GM19023 (cell line): Measurements from ENCODE around the gene PIK3AP1.
"Not testable (repeated sequence)": the region's sequence is repeated elsewhere in the genome, so short reads cannot be mapped to it uniquely, and the experiment has no call there.

Source experiments
- ATAC-seq: cut with Tn5 transposase; IDR thresholded peaks from one replicate; pipeline ENCODE4 v1.9.1; 2021; ENCODE audit warnings: mild to moderate bottlenecking, moderate library complexity; ENCODE audit not compliant: unreplicated experiment

PIK3AP1 gene

DNA sequence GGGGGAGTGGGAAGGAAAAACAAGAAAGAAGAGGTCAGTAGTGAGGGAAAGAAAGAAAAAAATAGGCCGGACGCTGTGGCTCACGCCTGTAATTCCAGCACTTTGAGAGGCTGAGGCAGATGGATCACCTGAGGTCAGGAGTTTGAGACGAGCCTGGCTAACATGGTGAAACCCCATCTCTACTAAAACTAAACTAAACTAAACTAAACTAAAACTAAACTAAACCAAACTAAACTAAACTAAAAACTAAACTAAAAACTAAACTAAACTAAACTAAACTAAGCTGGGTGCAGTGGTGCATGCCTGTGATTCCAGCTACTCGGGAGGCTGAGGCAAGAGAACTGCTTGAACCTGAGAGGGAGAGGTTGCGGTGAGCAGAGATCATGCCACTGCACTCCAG is 22.0 kb downstream of the PIK3AP1 start:
- not testable (repeated sequence) for ATAC-seq

GRCh38 chr10:96697438-96697837 is 22.9 kb downstream of the PIK3AP1 start:
- ATAC-seq, result no peak

DNA sequence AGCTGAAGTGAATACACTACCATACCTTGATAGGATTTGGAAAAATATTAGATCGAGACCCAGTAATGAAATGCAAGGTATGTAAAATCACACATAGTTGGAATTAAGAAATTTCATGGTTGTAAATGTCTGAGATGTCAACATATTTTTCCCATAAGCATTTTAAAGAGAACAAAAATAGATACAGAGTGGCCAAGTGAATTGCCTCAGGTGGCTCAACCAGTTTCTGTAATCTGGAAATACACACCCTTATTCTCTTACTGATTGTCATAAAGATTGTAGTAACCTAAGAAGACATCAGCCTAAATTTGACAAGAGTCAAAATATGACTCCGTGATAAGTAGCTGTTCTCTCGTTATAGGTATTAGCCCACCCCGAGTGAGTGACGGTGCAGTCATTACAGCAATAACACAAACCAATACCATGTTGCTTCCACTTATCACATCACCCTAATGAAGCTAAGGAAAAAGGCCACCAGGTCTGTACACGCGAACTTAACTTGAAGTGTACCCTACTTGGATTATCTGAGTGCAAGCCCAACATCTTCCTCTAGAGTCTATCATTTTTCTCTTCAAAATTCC is 23.4 kb downstream of the PIK3AP1 start:
- ATAC-seq, result no peak

DNA sequence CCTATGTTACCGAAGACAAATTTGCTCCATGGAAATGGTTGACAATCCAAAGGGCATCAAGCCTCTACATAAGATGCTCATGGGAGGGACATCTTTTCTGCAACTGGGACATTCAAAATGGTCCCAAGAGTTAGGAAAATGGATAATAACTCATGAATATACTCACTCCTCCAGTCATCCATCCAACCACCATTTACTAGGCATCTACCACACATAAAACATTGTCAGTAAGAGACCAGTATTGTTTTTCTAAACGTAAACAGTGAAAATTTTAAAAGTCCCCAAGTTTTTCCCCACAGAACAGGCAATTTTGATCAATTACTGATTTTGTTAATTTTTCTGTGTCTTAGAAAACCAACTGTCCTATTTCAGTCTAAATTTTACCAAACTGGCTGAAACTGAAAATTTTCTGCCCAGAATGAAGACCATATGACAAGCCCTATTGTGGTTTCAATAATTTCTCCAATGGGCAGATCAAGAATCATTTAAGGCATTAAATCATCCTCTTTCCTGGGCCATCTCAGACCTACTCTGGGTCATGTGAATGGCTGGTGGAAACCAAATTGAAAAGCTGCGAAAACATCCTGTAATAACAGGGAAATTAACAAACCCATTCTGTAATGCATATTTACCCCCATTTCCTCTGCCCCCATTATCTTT is 24.2 kb downstream of the PIK3AP1 start:
- ATAC-seq, result no peak

GRCh38 chr10:96695366-96695765 is 24.9 kb downstream of the PIK3AP1 start:
- ATAC-seq, result no peak

- ATAC-seq, result no peak
These were observed 26.9 kb downstream of the PIK3AP1 start for GRCh38 chr10:96693431-96693830.

GRCh38 chr10:96692427-96692826 is 27.9 kb downstream of the PIK3AP1 start:
- no peak for ATAC-seq

GRCh38 chr10:96691761-96692160 is 28.6 kb downstream of the PIK3AP1 start:
- no peak for ATAC-seq

DNA sequence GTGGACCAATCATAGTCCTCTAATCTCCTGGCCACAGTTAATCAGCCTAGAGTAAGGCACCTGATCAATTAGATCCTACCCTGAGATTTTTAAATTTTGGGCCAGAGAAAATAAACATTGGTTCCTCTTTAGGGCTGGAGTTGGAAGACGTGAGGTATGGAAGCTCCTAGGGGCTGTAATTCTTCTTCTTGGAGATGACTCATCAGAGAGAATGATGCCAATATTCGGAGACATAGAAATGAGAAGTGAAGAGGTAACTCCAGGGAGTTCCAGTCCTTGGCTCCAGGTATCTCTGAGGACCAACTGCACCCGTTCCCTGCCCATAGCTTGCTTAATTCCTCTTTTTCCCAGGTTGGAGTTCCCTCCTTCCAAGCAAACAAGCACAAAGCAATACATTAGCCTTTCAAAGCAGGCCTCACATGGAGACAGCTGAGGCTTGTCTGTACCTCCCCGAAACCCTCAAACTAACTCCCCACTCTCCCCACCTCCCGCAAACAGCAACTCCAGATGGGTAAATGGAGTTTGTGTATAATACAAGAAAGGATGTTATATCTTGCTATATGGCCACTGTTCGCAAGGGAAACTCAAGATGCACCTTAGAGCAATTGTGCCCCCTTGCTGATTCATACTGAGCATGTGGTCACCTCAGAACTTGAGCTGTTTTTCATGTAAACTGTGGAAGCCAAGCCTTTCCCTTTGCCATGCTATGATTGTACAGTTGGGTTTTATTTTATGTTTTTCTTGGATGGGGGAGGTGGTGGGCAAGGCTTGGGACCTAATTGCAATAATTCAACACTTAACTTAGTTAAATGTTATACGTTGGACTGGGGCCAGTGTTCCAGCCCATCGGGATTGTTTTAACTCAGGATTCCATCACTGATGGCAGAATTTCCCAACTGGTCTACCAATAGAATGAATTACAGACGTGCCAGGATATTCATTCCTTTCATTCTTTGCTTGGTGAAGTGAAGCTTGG is 29.3 kb downstream of the PIK3AP1 start:
- no peak for ATAC-seq

- ATAC-seq, result no peak
These were observed 31.5 kb downstream of the PIK3AP1 start for GRCh38 chr10:96688789-96689188.

GRCh38 chr10:96687317-96688012 is 32.8 kb downstream of the PIK3AP1 start:
- no peak for ATAC-seq

GRCh38 chr10:96686514-96686913 is 33.8 kb downstream of the PIK3AP1 start:
- no peak for ATAC-seq

DNA sequence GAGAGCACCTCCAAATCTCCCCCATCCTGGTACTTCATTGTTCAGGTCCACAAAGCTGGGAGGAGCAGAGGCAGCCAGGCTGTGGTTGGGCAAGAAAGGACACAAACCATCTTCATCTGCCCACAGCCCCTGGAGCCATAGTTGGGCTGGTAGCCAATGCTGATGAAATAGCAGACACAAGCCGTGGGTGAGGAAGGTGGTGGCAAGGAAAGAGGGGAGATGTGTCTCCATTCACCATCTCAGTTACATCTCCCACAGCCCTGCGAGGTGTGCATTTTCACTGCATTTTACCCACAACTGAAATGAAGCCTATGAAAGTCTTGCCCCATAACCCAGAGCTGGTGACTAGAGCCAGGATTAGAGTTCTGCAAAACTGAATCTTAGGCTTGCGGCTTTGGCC is 35.0 kb downstream of the PIK3AP1 start:
- no peak for ATAC-seq

DNA sequence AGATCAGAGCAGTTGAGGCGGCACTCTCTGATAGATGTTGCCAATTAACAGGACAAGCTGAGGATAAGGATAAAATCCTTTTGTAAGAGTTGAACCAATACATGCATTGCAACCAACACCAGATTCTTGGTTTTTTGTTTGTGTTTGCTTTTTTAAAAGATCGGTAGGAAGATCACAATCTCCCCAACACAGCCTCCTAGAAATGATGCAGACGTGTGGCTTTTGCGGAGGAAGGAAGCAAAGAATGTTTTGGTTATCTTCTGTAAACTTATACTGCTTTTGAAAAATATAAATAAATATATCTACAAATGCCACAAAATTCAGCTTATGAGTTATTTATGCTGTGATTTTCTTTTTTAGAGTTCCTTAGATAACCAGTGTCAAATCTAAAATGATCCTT is 35.5 kb downstream of the PIK3AP1 start:
- ATAC-seq, result no peak

- no peak for ATAC-seq
These were observed 36.6 kb downstream of the PIK3AP1 start for GRCh38 chr10:96683710-96684109.

GRCh38 chr10:96683065-96683464 is 37.2 kb downstream of the PIK3AP1 start:
- ATAC-seq, result no peak

DNA sequence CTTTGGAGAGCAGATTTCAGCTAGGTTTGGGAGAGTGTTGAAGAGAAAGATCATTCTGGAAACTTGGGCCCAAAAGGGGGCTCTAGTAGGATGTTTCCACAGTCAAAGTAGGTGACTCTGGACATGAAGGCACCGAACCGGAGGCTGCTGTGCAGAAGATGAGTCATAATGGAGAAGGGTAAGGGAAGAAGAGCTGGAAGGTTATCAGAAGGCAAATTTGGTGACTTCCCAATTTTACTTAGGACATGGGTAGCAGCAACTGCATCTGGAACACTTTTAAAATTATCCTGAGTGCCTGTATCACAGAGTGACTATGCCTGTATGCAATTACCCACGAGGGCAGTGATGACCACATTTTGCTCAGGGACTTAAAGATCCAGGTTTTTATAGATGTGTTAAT is 38.8 kb downstream of the PIK3AP1 start:
- no peak for ATAC-seq

- not testable (repeated sequence) for ATAC-seq
These were observed 39.9 kb downstream of the PIK3AP1 start for GRCh38 chr10:96680463-96680862.

DNA sequence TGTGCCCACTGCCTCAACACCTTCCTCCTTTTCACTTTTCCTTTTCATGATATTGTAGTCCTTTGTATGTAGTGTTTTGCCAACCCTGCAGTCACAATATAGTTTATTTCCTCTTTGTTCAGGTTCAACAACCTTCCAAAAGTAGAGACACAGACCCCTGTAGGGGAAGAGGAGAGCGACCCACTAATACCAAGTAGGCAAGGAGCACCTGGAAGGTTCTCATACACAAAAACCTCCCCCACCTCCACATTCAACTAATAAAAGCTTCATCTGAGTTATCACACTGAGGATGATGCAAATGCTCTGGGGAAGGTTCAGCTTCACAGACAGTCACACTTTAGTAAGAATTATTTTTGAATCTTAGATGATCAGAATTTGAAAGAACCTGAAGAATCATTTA is 41.6 kb downstream of the PIK3AP1 start:
- no peak for ATAC-seq

GRCh38 chr10:96676272-96677112 is 43.8 kb downstream of the PIK3AP1 start:
- ATAC-seq, result no peak
